Measurements from ENCODE around the gene SMOC2. TPM values are rescaled to one million over a fixed set of nuclear protein-coding genes. Genes with fewer than 3 reads are reported as not detected.

Gene SMOC2
- polyA plus RNA-seq, 1 experiment, result not detected

- no peaks in the 10 kb centered on the region for H3K27me3 ChIP-seq (ENCODE audit: control insufficient read depth, insufficient read depth, low read length)
- H3K9me3 ChIP-seq (ENCODE audit: control insufficient read depth, insufficient read depth, low read length), result peaks cover 76% of the 10 kb centered on the region
- H3K27ac ChIP-seq (ENCODE audit: low read depth, low read length), result no peak overlapping the region
- ChIA-PET POLR2A (no interaction called here), CTCF (no interaction called here)
- DNase-seq (ENCODE audit: low read depth, low spot score), result no peak
- no peak overlapping the region for H3K4me3 ChIP-seq (ENCODE audit: low read depth, low read length)
- no peak for TF ChIP-seq CTCF (IDR thresholded peaks at IDR 0.05; ENCODE audit: low read depth, low read length)
Observed at GRCh38 chr6:168417679-168418557, 23.1 kb upstream of the SMOC2 start.

GRCh38 chr6:168418711-168419121, 22.3 kb upstream of the SMOC2 start:
- Histone ChIP-seq H3K9me3 (ENCODE audit: control insufficient read depth, insufficient read depth, low read length) (peaks cover 68% of the 10 kb centered on the region), H3K27ac (ENCODE audit: low read depth, low read length) (no peak overlapping the region), H3K4me3 (ENCODE audit: low read depth, low read length) (no peak overlapping the region), H3K27me3 (ENCODE audit: control insufficient read depth, insufficient read depth, low read length) (no peaks in the 10 kb centered on the region)
- CTCF ChIA-PET, result no interaction called here
- no peak for TF ChIP-seq CTCF (IDR thresholded peaks at IDR 0.05; ENCODE audit: low read depth, low read length)
- DNase-seq (ENCODE audit: low read depth, low spot score), result no peak
- POLR2A ChIA-PET, result no interaction called here

GRCh38 chr6:168419569-168419968, 21.4 kb upstream of the SMOC2 start:
- Histone ChIP-seq H3K4me3 (ENCODE audit: low read depth, low read length) (no peak overlapping the region), H3K27ac (ENCODE audit: low read depth, low read length) (no peak overlapping the region), H3K27me3 (ENCODE audit: control insufficient read depth, insufficient read depth, low read length) (no peaks in the 10 kb centered on the region), H3K9me3 (ENCODE audit: control insufficient read depth, insufficient read depth, low read length) (peaks cover 63% of the 10 kb centered on the region)
- ChIA-PET POLR2A (no interaction called here), CTCF (no interaction called here)
- no peak for DNase-seq (ENCODE audit: low read depth, low spot score)
- no peak for TF ChIP-seq CTCF (IDR thresholded peaks at IDR 0.05; ENCODE audit: low read depth, low read length)

- no peak for TF ChIP-seq CTCF (IDR thresholded peaks at IDR 0.05; ENCODE audit: low read depth, low read length)
- DNase-seq (ENCODE audit: low read depth, low spot score), result no peak
- Histone ChIP-seq H3K27me3 (ENCODE audit: control insufficient read depth, insufficient read depth, low read length) (no peaks in the 10 kb centered on the region), H3K9me3 (ENCODE audit: control insufficient read depth, insufficient read depth, low read length) (peaks cover 59% of the 10 kb centered on the region), H3K27ac (ENCODE audit: low read depth, low read length) (no peak overlapping the region), H3K4me3 (ENCODE audit: low read depth, low read length) (no peak overlapping the region)
- ChIA-PET POLR2A (no interaction called here), CTCF (no interaction called here)
Observed at GRCh38 chr6:168420084-168420483, 20.9 kb upstream of the SMOC2 start.

GRCh38 chr6:168420706-168421105, 20.3 kb upstream of the SMOC2 start:
- TF ChIP-seq CTCF (IDR thresholded peaks at IDR 0.05; ENCODE audit: low read depth, low read length), result no peak
- Histone ChIP-seq H3K4me3 (ENCODE audit: low read depth, low read length) (no peak overlapping the region), H3K27me3 (ENCODE audit: control insufficient read depth, insufficient read depth, low read length) (no peaks in the 10 kb centered on the region), H3K27ac (ENCODE audit: low read depth, low read length) (no peak overlapping the region), H3K9me3 (ENCODE audit: control insufficient read depth, insufficient read depth, low read length) (peaks cover 53% of the 10 kb centered on the region)
- ChIA-PET POLR2A (no interaction called here), CTCF (no interaction called here)
- DNase-seq (ENCODE audit: low read depth, low spot score), result no peak
